SK-N-SH treated with all-trans-retinoic acid at 6 μM for 48 hours (cell line): ENCODE data around the gene CLCNKA.

ENCODE experiments used
- CSRNP3 ChIP-seq: fragments of 250-450 bp; sonication (Bioruptor Pico); IDR thresholded peaks from 2 replicates; pipeline ENCODE4 v1.5.1; 2021; ENCODE audit warnings: mild to moderate bottlenecking, moderate library complexity
- ISL1 ChIP-seq: fragments of 250-450 bp; sonication (Bioruptor Pico); IDR thresholded peaks from 2 replicates; pipeline ENCODE4 v2.1.2; 2022; ENCODE audit warnings: mild to moderate bottlenecking, moderate library complexity
- PATZ1 ChIP-seq: fragments of 250-450 bp; sonication (Bioruptor Pico); IDR thresholded peaks from 2 replicates; pipeline ENCODE4 v1.8.0; 2020; ENCODE audit warnings: mild to moderate bottlenecking, moderate library complexity, borderline replicate concordance
- RARB ChIP-seq: fragments of 250-450 bp; sonication (Bioruptor Pico); IDR thresholded peaks from 2 replicates; pipeline ENCODE4 v1.8.0; 2021; ENCODE audit warnings: mild to moderate bottlenecking, moderate library complexity
- SNAI2 ChIP-seq: fragments of 250-450 bp; sonication (Bioruptor Pico); IDR thresholded peaks from 2 replicates; pipeline ENCODE4 v1.5.0; 2020; ENCODE audit warnings: mild to moderate bottlenecking, moderate library complexity
- TOX ChIP-seq: fragments of 250-450 bp; sonication (Bioruptor Pico); IDR thresholded peaks from 2 replicates; pipeline ENCODE4 v1.8.0; 2021; ENCODE audit warnings: mild to moderate bottlenecking, moderate library complexity, borderline replicate concordance
- ZC3H10 ChIP-seq: fragments of 250-450 bp; sonication (Bioruptor Pico); IDR thresholded peaks from 2 replicates; pipeline ENCODE4 v1.5.1; 2021; ENCODE audit warnings: mild to moderate bottlenecking, moderate library complexity
- ZFP30 ChIP-seq: fragments of 450-650 bp; formaldehyde crosslinking; IDR thresholded peaks from 2 replicates; pipeline ENCODE4 v1.5.0; 2022; ENCODE audit warnings: mild to moderate bottlenecking, moderate library complexity
- ZNF70 ChIP-seq: fragments of 450-650 bp; formaldehyde crosslinking; IDR thresholded peaks from 2 replicates; pipeline ENCODE4 v1.5.0; 2020; ENCODE audit warnings: mild to moderate bottlenecking, moderate library complexity

- no peak for TF ChIP-seq ISL1
- TF ChIP-seq ZFP30: no peak
- TF ChIP-seq TOX (CRISPR knock-in tag): no peak
- no peak for TF ChIP-seq CSRNP3 (CRISPR knock-in tag)
- TF ChIP-seq PATZ1 (CRISPR knock-in tag): no peak
- no peak for TF ChIP-seq SNAI2 (CRISPR knock-in tag)
- TF ChIP-seq RARB (CRISPR knock-in tag): no peak
- TF ChIP-seq ZC3H10 (CRISPR knock-in tag): no peak
- TF ChIP-seq ZNF70 (CRISPR knock-in tag): no peak
Observed at GRCh38 chr1:16038620-16038912, 16.7 kb downstream of the CLCNKA start.
